Measurements from ENCODE around the gene CCDC28A.

The CCDC28A gene

DNA sequence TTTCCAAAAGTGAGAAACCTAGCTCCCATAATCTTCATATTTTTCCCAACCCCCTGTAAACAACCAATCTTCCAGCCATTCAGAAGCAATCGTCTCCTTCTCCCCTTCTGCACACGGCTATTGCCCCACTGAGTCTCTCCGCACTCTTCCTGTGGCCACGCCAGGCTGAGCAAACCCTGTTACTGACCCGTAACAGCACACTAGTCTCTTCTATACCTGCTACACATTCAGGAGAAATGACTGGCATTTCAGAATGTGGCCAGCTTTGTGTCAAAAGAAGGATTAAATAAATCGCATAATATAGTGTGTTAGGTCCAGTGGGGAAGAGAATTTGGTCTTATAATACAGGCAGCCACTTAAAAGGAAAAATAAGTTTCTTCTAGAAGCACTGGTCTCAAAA, 63.7 kb downstream of the CCDC28A start:
- Histone ChIP-seq H3K4me1 (no peaks in the 10 kb centered on the region), H3K27ac (no peak overlapping the region), H3K36me3 (no peaks in the 10 kb centered on the region), H3K4me3 (no peak overlapping the region), H3K27me3 (no peaks in the 10 kb centered on the region), H3K9me3 (no peaks in the 10 kb centered on the region)
- intact Hi-C loops (cut with DNase I; ENCODE audit: low total_unique reads), result no loop called here
- TF ChIP-seq CTCF (IDR thresholded peaks at IDR 0.05), result no peak
- DNase-seq, result no peak

Measured in tibial artery (tissue), 4 donors.